NCI-H1105 treated with DMSO at 0.1 percent for 48 hours (cell line): ENCODE results near the gene KLF15.

Source experiments
- DNase-seq: peaks from one replicate; lab custom pipeline; 2025; lab: John Stamatoyannopoulos, UW

Gene KLF15

GRCh38 chr3:126320517-126321293 is 36.5 kb downstream of the KLF15 start:
- DNase-seq: no peak

- no peak for DNase-seq
Measured at GRCh38 chr3:126319701-126320295, 37.4 kb downstream of the KLF15 start.

GRCh38 chr3:126317029-126317996 is 39.9 kb downstream of the KLF15 start:
- no peak for DNase-seq

GRCh38 chr3:126316501-126316939 is 40.7 kb downstream of the KLF15 start:
- DNase-seq: no peak

- DNase-seq: no peak
Measured at GRCh38 chr3:126316031-126316461, 41.2 kb downstream of the KLF15 start.

GRCh38 chr3:126314790-126315658 is 42.2 kb downstream of the KLF15 start:
- DNase-seq: no peak

GRCh38 chr3:126314305-126314789 is 42.9 kb downstream of the KLF15 start:
- no peak for DNase-seq

GRCh38 chr3:126313580-126314304 is 43.5 kb downstream of the KLF15 start:
- DNase-seq: no peak

- no peak for DNase-seq
Measured at GRCh38 chr3:126313166-126313565, 44.0 kb downstream of the KLF15 start.

- DNase-seq: no peak
Measured at GRCh38 chr3:126312341-126312740, 44.9 kb downstream of the KLF15 start.

GRCh38 chr3:126311338-126311978 is 45.8 kb downstream of the KLF15 start:
- no peak for DNase-seq

GRCh38 chr3:126310816-126311215 is 46.4 kb downstream of the KLF15 start:
- DNase-seq: no peak

- no peak for DNase-seq
Measured at GRCh38 chr3:126309861-126310655, 47.1 kb downstream of the KLF15 start.

- DNase-seq: no peak
Measured at GRCh38 chr3:126309165-126309564, 48.0 kb downstream of the KLF15 start.

GRCh38 chr3:126308394-126309125 is 48.6 kb downstream of the KLF15 start:
- no peak for DNase-seq

GRCh38 chr3:126307591-126308393 is 49.4 kb downstream of the KLF15 start:
- no peak for DNase-seq

GRCh38 chr3:126306888-126307482 is 50.2 kb downstream of the KLF15 start:
- no peak for DNase-seq
